Stimulated activated CD8-positive, alpha-beta memory T cell treated with anti-CD3 and anti-CD28 coated beads, Interleukin-7, amount 100 ng/mL, for 24 hours (primary cell): ENCODE data around the gene IRF6.
"Not testable (repeated sequence)": the region's sequence is repeated elsewhere in the genome, so short reads cannot be mapped to it uniquely, and the experiment has no call there.

Experiments used
- DNase-seq: peaks from one replicate; pipeline ENCODE4 v3.0.0-alpha.2; 2020; ENCODE audit warnings: low read depth

Gene IRF6

DNA sequence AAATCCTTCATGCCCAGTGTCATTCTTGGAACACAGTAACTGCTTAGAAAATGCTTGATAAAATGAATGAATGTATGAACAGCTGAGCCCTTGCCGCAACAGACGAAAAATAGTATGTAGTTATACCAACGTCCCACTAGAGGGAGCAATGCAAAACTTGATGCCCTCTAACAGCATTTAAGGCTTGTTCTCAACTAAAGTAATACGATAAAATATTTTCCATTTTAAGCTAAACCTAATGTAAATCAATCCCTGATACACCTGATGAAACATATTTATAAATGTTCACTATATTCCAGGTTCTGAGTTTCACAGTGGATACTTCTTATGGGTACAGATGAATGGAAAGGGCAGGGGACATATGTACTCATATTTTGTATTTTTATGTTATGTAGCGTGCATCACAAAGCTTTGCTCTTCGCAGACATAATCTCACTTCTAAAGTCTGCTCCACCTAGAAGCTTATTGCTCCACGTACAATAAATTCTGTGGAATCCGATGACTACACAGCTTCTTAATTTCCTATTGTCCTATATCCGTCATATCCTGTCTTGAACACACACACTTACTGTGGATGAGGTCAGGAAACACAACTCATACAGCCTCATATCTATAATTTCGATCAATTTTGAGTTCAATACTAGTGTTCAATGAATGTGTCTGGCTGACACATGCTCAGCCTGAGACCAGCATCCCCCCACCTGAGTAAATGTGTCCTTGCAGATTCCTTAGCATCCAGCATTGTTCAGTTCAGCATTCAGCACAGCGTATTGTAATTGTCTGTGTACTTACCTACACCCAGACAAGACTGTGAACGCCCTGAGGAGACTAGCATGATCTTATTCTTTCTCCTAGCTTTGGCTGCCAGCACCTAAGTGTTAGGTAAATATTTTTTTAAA is 17.4 kb upstream of the IRF6 start:
- no peak for DNase-seq

DNA sequence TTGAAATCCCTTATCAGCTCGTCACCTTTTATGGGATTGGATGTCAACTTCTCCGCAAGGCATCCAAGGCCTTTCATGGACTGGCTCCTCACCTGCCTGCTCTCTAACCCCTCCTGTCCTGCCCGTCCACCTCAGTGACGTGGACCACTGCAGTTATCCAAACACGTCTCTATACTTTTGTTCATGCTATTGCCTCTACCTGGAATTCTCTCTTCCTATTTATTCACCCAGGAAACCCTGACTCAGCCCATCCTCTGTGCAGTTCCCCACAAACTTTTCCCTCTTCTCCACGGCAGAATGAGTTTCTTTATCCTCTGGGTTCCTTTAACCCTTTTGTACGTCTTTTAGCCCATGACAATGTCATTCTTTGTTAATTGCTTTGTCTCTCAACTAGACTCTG is 16.8 kb upstream of the IRF6 start:
- DNase-seq, result no peak

- no peak for DNase-seq
These were observed 15.0 kb upstream of the IRF6 start for GRCh38 chr1:209820986-209821385.

DNA sequence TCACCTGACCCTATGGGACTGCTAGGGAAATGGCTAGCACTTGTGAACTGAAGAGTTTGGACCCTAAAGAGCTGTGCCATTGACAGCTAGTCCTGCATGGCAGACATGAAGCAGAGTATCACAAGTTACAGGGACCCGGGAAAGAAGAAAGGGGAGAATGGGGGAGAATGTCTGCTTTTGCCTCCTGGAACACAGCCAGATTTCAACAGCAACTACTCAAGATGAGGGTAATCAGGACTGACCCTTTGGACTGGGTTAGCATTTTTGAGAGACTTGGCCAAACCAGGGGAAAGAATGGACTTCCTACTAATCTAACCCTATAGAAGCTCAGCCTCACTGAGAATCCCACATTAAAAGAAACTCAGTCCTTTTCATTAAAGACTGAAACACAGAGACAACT is 13.1 kb upstream of the IRF6 start:
- no peak for DNase-seq

- no peak for DNase-seq
These were observed 11.7 kb upstream of the IRF6 start for GRCh38 chr1:209817691-209818090.

- no peak for DNase-seq
These were observed 11.0 kb upstream of the IRF6 start for GRCh38 chr1:209816923-209817322.

- no peak for DNase-seq
These were observed 10.0 kb upstream of the IRF6 start for GRCh38 chr1:209815931-209816341.

- no peak for DNase-seq
These were observed 9.5 kb upstream of the IRF6 start for GRCh38 chr1:209815490-209815889.

DNA sequence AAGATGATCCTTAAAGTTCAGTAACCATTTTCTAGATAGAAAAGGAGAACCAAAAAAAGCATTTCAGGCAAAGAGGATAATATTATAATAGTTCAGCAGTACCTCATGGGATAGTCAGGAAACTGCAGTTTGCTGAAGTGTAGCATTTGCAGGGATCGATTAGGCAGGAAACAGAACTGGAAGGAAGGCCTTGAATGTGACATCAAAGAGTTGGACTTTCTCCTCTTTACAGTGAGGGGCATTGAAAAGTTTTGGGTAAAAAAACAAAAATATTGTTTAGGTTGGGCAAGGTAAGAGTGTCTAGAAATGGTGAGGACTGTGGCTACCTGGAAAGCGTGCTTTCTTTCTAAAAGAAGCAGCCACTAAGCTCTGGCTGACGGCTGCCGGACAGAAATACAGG is 8.0 kb upstream of the IRF6 start:
- no peak for DNase-seq

GRCh38 chr1:209810783-209811182 is 4.8 kb upstream of the IRF6 start:
- no peak for DNase-seq

GRCh38 chr1:209809611-209810010 is 3.7 kb upstream of the IRF6 start:
- no peak for DNase-seq

DNA sequence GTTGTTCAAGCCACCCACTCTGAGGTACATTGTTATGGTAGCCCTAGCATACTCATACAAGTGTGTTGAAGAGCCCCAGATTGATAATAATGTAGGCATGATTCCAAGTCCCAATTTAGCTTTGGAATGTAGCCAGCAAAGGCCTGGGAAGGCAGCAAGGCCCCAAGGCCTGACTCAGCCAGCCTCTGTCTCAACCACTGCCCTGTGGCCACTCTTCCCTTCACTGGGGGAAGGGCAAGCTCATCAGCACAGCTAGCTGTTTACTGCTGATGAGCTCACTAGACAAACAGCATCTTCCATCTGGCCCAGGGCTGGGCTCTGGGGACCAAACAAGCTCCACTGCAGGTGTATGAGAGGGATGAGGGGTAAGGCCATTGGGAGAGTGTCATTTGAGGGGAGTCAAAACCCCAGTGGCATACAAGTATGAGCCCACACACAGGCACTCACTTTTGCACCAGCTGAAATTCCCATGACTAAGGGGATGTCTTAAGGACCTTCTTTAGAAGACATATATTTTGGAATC is 2.2 kb upstream of the IRF6 start:
- no peak for DNase-seq

- no peak for DNase-seq
These were observed 1.6 kb upstream of the IRF6 start for GRCh38 chr1:209807509-209807908.

GRCh38 chr1:209805341-209805781 is 581 bp downstream of the IRF6 start:
- DNase-seq, result no peak

GRCh38 chr1:209803568-209803967 is 2.4 kb downstream of the IRF6 start:
- no peak for DNase-seq

DNA sequence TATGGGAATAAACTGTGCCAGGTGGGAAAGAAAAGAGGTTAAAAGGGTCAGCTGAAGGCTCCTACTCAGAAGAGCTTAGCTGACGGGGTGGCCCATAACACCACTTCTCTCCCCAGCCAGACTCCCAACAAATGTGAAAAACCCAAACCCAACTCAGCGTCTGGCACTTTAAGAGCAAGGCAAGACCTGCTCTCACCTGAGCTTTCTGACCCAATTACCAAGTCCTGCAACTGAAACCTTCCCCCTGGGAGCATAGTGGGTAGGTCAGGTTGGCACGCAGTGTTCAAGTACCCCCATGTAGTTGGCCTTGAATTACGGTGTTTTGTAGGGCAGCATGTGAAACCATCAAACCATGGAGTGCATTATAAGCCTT is 3.2 kb downstream of the IRF6 start:
- DNase-seq, result no peak

DNA sequence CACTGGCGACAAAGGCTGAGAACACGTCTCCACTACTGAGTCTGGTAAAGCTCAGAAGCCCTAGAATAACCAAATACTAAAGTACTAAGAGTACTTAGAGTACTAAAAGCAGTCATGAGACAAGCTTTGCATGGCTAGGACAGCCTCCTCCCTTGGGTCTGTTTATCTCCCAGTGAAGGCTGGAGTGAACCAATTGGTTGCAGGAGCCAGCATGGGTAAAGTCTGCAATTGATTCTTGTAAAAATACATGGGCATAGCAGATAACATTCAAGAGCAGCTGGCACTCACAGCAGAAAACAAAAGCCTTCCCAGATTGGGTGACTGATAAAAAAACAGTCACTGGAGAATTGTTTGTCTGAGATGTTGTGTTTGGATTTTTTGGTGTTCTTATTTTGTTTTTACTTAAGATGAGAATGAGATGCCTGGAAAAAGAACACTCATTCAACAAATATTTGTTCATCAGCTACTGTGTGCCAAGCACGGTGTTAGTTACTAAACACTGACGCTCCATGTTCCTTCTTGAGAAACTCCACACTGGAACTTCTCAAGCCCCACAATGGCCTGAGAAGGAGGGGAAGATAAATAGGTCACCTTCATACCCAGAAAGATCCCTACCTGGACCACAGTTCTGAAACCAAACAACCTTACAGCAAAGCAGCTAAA is 3.7 kb downstream of the IRF6 start:
- DNase-seq, result no peak

DNA sequence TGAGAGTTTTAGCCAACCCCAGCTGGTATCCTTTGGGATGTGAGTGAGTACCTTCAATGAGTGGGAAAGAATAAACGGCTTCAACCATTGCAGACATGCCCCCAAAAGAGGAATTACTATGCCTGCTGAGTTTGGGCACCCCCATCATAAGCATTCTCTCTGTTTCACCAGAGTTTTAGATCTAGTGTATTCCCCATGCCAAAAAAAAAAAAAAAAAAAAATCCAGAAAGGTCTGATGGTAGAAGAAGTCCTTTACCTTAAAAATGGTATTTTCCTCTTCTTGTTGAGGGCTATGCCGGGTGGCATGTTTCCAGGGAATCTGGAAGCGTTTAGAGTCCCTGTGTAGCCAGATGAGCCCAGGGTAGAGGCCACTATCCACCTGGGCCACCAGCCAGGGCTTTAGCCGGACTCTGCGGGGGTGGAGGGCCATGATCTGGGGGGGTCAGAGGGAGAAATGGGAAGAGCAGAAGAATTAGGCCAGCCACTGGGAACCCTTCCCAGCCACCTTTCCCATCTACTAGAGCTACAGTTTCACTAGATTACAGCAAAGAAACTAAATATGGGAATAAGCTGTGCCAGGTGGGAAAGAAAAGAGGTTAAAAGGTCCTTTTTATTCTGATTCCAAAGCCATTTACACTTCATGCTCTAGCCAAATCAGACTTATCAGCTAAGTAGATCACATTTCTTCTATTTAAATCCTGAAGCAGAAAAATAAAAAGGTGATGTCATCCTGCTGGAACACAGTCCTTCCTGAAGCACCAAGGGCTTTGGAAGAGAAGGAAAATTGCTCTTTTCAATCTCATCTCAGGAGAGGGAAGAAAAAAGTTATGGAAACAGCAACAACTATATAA is 4.7 kb downstream of the IRF6 start:
- no peak for DNase-seq

DNA sequence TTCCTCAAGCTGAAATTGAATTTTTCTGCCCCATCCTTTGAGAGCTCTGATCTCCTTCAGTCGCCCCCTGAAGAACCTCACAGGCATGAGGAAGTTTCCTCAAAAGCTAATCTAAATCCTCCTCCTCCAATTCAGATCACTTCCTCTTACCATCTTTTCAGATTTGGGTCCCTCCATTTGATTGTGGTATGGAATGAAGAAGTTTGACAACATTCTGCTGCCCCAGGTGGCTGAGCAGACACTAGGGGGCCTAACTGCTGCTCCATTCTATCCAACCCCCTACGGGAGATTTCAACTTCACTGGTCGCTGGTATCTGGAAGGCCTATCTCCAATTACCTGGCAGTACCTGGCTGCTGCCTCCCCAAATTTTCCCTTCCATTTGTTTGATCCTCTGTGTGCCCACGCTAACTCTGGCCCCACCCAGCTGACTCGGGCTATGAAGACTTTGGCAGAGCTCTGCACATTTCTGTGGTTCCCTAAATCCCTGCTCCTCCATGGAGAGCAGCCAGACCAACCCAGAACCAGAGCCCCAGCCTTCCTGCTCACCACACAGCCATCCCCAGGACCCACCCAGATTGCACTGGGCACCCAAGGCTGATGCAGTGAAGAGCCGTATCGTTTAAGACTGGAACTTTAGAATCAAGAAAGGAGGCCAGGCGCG is 7.8 kb downstream of the IRF6 start:
- no peak for DNase-seq

DNA sequence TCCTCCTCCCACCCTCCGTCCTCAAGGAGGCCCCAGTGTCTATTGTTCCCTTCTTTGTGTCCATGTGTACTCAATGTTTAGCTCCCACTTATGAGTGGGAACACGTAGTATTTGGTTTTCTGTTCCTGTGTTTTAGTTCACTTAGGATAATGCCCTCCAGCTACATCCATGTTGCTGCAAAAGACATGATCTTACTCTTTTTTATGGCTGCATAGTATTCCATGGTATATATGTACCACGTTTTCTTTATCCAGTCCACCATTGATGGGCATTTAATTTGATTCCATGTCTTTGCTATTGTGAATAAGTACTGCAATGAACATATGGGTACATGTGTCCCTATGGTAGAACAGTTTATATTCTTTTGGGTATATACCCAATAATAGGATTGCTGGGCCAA is 12.2 kb downstream of the IRF6 start:
- DNase-seq, result not testable (repeated sequence)

DNA sequence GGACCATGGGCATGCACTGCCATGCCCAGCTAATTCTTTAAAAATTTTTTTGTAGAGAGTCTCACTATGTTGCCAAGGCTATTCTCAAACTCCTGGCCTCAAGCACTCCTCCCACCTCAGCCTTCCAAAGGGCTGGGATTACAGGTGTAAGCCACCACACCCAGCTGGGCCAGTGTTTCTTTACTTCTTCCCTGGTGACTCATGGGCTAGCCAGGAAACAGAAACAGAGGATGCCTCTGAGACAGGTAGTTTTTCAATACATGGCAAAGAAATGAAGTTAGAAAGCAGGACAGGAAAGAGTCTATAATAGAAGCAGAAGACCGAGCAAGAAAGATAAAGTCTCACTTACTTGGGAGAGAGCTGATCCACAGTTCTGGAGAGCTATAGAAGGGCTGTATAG is 14.0 kb downstream of the IRF6 start:
- no peak for DNase-seq
